NCI-H146 (cell line): ENCODE data around the gene NUB1.
A peak's percentile ranks its signal among the peaks of the same experiment; 100 is the strongest.

Source experiments
- DNase-seq: peaks from one replicate; lab custom pipeline; 2025; lab: John Stamatoyannopoulos, UW

Gene NUB1

DNA sequence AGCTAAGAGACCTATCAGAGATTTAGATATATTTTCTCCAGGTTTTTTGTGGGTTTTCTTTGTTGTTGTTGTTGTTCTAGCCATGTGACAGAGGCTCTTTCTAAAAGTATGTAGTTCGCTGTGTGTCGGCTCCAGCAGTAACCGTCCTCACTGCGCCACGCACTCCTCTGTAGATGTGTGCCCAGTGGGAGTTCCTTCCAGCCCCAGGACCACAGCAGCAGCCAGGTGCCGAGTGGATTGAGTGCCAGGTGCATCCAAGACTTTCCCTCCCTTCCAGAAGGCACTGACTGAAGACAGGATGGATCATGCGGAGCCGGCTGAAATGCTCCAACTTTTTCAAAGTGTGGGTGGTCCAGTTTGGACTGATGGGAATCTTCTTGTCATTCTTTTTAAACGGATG, 36.4 kb downstream of the NUB1 start:
- no peak for DNase-seq

DNA sequence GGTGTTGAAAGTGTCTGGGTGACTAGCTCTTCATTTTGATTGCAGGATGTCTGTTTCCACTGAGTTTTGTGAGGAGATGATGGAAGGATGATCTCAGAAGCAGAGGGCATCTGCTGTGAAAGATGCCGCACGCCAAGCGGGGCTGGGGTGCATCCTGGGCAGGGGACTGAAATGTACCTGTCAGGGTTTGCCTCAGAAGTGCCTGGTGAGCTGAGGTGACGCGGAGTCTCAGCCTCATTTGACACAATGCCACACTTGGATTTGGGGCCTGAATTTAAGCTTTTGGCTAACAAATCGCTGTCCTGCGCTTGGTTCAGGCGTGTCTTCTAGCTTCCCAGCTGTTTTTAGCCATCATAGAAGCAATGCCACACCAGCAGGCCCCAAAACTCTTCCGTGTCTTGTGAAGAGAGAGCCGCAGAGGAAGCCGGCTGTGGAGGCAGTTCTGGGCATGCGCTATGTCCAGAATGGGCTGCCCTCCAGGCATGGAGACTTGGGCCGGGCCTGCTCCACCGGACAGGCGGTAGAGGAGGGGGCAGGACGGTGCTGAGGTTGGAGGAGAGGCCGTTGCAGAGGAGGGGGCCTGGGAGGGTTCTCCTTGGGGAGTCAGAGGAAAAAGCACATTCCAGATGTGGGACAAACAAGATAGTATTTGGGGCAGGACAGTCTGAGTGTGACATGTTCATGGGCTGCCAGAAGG, 37.0 kb downstream of the NUB1 start:
- DNase-seq = no peak

DNA sequence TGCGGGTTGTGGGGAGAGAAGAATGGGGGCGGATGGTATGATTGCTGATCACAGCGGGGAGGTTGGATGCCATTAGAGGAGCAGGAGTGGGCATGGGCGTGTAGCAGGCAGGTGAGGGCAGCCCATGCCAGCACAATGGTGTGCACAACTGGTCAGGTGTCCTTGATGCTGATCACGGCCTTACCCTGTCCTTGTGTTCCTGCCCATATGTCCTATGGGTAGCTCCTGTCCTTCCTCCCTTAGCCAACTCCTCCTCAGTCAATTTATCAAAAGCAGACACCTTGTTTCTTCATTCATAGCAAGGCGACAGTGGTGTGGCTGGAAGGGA, 37.5 kb downstream of the NUB1 start:
- no peak for DNase-seq

DNA sequence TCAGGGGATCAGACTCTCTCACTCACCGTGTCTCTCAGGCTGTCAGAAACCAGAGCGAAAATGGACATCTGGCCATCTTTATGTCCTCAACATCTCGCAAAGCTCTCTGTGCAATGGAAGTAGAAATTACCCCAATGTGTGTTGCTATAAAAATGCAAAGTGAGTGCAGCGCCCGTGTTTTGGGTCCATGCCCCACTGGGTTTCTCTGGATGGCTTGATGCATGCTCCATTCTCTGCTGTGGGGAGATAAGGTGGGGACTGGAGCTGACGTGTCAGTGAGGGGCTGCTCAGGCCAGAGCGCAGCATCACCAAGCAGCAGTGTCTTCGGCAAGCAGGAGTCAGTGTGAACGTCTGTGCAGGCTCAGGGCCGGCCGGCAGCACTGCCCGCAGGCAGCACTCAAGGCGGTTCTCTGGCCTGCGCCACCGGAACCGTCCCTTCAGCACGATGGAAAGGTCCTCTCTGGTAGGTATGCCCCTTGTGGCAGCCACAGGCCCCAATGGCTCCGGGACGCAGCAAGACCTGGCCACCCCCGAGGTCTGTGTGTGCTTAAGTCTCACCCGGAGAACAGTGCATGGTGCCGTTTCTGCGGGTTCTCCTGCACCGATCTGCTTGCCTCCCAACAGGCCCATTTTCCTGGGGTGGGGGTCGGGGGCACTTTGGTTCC, 38.1 kb downstream of the NUB1 start:
- DNase-seq = no peak

DNA sequence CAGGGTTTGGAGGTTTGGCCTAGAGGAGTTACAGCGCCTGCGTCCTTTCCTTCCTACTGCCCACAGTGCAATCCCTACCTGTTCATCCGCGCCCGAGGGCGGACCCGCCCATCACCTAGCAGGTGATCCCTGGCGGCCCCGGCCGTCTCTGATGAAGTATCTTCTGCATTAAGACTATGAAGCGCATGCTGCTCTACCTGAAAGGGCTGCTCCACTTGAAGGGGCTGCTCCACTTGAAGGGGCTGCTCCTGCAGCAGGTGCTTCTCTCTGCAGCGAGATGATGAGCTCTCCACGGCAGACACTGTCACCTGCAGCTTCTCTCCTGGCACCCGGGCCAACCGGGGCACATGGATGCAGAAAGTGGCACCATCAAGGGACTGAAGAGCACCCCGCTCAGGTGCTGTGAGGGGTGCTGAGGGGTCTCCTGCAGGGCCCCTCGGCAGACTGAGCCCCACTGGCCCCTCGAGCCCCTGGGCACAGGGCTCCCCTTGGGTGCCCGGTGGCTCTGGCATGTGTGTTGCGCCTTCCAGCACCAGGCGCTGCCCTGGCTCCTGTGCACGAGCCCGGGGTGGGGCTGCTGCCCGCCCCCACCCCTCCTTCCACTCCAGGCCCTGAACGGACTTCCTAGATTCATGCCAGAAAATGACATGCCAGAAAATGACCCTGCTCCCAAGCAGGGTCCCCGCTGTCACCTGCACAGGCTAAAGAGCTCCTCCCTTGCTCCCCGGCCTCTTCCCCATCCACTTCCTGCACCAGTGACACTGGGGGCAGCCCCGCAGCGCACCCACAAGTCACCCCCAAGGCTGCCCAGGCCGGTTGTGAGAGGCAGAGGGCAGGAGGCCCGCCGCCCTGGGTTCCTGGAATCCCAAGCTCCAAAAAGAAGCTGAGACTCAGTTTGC, 38.8 kb downstream of the NUB1 start:
- DNase-seq = no peak

DNA sequence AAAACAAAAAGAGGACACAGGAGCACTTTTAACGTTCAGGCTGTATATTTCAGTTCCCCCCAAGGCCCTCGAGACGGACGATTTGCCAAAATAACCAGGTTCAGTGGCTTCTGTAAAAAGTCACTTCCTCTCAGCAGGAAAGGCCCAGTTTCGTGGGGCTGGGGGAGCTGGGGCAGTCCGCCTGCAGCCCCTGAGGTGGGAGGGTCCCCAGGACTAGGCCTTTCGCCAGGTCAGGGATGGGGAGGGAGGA, 39.4 kb downstream of the NUB1 start:
- no peak for DNase-seq

DNA sequence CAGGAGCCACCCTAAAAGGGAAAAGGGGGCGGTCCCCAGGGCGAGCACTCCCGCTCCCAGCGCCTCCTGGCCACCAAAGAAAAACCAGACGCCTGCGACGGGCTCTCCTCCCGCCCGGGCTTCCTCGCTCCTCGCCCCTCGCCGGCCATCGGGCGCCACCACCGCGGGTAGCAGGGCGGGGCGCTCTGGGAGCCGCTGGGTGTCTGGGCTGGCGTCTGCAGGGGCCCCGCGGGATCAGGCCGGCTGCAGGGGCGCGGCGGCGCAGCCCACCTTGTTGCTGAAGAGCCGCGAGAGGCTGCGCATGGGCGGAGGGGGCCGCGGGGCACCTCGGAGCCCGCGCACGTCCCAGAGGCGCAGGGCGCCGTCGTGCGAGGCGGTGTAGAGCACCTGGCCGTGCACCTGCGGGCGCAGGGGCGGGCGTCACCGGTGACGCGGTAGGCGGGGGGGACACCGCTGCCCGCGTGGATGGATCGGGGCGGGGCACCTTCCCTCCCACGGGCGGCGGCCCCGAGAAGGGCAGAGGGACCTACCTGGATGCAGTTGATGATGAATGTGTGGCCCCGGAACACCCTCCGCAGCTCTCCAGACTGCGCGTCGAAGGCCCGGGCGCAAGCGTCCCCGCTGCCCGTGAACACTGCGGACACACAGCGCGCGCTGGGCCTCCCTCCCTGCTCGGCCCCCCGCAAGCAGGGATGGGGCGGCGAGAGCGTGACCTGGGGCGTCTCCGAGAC, 39.9 kb downstream of the NUB1 start:
- DNase-seq = peak; percentile 39

DNA sequence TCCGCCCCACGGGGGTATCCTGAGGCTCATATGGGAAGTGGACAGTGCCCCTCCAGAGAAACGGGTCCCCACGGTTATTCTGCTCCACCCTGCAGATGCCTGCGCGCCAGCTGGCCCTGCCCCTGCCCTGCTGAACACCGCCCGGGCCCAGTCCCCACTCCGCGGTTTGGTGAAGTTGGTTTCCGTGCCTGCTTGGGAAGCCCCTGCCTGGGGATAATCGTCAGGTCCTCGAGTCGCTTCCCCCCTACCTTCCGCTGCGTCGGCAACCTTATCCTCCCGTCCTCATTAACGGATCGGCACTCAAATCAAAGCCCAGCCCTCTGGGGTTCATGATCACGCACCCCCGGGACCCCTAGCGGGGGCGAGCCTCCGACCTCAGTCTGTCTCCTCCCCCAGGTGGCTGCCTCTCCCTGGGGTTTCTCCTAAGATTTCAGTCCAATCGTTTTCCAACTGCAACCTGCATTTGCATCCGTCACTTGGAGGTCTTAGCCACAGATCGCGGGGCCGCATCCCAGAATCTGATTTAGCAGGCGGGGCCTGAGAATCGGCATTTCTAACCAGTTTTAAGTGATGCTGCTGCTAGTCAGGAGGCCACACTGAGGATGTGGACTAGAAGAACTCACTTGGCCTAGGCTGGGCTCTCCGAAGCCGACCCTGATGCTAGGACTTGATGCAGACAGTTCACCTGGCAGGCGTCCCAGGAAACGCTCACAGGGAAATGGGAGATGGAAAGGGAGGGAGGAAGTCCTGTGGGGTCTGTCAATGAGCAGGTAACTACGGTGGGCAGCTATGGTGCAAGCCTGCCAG, 40.7 kb downstream of the NUB1 start:
- DNase-seq = peak; percentile 26

DNA sequence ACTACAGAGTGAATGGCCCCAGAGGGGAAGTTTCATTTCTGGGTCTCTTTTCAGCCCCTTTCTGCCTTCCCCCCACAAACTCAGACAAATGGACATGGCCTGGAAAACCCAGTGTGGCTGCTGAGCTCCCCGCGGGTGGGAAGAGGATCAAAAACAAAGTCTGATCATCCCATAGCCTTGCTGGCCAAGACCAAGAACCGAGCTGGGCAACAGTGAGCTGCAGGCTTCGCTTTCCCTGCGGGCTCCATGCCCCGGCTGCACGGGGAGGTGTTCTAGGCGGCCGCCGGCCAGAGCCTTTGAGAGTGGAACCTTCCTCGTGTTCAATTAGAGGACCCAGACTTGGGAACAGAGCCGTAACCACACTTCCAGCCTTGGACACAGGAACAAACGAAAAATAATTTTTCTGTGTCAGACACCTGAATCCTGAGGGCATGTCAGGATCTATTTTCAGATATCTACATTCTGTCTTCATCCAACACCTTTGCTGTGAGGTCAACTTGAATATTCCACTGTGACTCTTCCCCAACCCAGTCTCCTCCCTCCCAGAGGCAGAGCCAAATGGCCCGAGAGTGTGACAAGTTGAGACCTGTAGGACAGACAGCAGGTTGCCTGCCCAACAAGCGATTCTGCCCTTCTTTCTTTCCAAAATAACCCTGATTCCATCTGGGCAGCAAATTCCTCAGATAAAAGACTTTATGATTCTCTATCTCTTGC, 42.2 kb downstream of the NUB1 start:
- DNase-seq = no peak

DNA sequence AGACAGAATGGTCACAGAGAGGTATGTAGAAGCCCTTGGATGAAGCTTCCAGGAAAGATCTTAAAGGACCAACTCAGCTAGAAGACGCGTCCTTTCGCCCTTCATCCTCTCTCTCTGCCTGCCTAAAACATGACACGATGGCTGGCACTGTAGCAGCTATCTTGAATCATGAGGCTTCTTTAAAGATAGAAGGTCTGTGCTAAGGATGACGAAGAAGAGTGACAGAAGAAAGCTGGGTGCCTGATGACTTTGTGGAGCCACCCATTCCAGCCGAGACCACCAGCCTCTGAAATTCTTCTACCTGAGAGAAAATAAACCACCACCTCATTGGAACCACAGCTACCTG, 42.7 kb downstream of the NUB1 start:
- DNase-seq = no peak

DNA sequence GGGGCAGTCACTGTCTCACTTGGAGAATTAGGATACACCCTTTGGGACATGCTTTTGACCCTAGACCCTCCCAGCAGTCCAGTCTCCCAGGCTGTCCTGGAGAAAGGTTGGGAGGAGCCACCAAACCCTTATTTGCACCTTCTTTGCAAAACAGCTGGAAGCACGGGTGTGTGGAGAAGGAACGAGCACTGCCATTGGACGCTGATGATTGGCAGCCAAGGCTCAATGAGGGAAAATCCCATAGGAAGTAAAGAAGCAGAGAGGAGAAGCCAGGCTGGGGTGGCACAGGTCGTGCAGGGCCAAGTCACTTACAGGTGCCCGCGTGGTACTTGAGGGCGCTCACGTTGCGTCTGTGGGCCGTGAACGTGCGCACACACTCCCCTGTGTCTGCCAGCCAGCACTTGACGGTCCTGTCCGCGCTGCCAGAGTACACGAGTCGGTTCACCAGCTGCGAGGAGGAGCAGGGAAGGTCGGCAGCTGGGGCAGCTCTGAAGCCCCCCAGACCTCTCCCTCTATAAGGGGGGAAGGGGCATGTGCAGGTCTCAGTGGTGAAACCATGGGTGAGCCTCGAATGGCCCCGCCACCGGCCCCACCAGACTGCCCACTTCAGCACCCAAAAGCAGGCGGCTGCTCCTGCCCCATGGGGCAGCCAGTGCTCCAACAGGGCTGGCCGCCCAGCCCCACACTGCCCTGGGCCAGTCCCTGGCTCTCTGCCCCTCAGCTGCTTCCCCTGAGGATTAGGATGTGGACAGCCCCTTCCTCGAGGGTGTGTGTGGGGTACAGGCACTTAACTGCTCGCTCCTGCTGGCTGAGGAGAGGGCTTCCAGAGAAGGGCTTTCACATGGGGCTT, 43.4 kb downstream of the NUB1 start:
- DNase-seq = no peak

DNA sequence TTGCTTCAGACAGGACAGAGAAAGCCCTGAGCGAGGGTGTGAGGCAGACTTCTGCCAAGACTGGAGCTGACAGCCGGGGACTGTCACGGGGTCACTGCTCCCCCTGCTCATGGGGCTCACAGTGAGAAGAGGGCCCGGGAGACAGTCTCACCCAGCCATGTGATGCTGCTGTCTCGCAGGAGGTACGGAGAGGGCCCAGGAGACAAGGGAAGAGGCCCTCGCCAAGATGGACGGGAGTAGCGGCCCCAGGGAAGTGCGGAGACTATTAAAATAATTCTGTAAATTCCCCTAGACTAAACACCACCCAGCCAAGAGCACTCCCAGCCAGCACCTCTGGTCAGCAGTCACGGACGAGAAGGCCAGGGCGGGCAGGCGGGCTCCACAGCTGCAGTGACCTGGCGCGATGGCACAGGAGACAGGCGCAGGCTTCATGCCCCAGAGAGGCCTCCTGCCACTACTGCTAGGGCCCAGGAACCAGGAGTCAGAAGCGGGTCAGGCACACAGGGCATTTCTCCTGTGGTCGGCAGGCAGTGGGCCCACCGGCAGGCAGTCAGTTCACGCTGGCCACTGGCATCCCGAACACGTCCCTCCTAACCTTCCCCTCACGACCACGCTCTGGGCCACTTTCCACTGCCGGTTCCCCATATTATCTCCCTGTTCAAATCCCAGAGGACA, 44.2 kb downstream of the NUB1 start:
- DNase-seq = no peak

DNA sequence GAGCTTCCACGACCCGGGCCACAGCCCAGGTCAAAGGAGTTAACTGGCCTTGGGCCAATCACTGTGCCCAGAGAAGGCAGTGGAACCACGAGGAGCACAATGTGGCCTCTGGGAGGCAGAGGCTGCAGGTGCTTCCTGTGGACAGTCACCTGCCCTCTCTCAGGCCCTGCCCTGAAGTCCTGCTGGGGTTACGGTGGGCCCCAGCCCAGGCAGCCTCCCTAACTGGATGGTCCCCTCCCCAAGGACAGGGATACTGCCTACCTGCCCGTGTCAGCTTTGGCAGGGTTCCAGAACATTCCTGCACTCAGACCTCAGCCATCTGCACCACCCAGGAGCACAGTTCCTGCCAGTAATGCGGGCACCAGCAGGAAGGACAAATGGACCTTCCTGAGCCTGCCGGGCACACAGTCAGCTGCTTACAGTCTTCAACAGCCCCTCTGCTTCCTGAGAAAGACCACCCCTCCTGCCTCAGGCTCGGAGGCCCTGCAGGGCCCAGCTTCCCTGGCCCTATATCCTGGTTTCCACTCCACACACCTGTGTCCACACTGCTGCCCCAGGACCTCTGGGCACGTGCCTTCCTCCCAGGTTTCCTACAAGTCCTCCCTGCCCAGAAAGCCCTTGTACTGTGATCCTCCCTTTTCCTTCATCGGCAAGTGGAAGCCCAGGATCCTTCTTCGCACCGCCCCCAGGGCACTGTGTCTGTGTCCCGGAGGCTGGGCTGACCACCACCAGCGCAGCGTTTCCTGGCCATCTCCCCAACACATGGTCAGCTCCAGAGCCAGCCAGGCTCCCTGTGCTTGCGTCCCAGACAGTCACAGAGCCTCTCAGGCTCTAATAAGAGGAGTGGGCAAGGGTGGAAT, 44.9 kb downstream of the NUB1 start:
- DNase-seq = no peak

DNA sequence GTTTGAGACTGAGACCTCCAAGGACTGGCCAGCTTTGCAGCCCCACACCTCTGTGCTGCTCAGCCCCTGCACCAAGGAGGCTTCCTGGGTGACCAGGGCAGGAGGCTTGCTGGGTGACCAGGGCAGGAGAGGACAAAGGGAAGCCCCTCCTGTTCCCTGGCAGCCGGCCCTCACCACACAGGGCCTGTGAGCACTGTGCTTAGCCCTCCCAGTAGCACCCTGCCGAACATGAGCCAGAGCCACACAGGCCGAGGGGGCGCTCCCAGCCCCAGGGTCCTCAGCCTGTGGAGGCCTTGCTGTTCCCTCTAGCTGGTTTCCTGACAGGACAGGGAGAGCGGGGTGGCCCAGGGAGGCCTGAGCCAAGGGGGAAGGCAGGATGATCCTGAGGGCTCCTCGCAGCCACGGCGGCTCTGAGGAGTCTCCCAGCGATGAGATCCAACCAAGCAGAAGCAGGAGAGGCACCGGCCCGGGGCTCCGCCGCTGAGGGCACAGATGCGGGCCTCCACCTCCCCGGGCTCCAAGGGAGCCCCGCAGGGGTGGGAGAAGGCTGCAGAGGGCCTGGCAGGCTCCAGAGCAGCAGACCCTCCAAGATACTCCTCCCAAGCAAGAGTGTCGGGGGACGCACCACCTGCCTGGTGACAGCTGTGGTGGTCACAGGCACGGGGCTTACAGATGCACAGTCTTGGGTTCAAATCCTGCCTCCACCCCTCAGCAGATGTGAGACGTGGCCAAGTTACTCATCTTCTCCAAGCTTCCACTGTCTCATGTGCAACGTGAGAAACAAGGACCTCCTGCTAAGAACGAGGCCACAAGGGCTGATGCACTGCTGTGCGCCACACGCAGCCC, 45.8 kb downstream of the NUB1 start:
- peak; percentile 12 for DNase-seq

DNA sequence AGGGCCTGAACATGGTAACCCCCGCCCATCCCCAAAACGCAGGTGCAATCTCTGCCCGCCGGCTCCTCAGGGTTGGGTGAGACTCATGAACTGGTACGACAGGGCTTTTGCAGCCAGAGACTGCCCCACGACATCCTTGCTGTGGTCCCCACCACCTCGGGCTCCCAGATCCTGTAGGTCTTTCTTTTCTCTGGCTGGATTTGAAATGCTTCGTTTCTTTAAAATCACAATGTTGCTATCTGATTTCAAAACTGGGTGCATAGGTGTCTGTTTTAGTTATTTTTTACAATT, 46.3 kb downstream of the NUB1 start:
- no peak for DNase-seq

DNA sequence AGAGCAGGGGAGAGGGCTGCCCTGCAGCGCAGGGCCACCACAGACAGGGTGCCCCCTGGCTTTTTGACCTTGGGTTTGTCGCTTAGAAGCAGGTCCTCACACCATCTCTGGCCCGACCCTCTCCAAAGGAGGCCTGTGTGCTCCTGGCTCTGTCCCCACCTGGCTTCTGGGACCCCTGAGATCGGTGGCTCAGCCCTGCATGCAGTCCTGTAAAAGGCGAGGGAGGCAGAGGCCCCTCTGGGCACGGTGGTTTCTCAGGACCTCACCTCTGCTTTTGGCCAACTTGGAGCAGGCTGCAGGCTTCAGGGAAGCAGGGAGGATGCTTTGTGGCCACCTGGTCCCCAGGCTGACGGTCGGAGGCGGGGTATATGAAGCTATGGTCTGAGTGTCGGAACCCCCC, 46.8 kb downstream of the NUB1 start:
- DNase-seq = no peak

DNA sequence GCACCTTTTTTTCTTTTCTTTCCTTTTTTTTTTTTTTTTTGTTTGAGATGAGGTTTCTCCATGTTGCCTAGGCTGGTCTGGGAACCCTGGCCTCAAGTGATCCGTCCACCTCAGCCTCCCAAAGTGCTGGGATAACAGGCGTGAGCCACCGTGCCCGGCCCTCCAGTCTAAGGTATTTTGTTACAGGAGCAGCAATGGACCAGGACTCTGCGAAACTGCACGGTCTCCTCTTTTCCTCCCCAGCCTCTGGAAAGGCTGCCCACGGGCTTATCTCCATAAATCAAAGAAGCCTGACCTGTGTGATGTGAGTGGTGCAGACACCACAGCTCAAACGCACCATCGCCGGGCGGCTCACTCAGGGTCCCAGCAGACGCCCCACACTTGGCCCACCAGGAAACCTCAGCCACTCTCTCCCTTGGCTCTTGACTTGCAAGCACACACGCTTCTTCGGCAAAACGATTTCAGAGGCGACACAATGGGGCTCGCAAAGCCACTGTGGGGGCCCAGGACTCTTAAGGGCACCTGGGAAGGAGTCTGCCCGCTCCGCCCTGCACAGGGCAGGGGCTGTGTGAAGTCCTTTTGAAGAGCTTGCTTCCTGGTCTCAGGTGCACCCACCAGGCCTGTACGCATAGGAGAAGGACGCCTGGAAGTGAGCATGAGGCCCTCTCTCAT, 47.6 kb downstream of the NUB1 start:
- no peak for DNase-seq
